ENCODE measurements around the gene FOXF1. TPM values are rescaled to one million over a fixed set of nuclear protein-coding genes. Genes with fewer than 3 reads are reported as not detected.

Gene FOXF1
- polyA plus RNA-seq, 3 donors: 0.03 to 0.06 TPM; not detected in 1

Other genes starting within 250 kb of the FOXF1 start
- 10 to 100 TPM; 26.2 to 31.9 (median 27.3) TPM for gene MTHFSD, start 44.7 kb downstream of the FOXF1 start, polyA plus RNA-seq (ENCODE audit: insufficient read length in 3 of 3)
- 10 to 100 TPM; 43.2 to 56.6 (median 46.3) TPM for gene FOXC2, start 56.3 kb downstream of the FOXF1 start, polyA plus RNA-seq (ENCODE audit: insufficient read length in 3 of 3)
- 10 to 100 TPM; 11.3 to 17.8 (median 16.1) TPM for gene FOXL1, start 68.0 kb downstream of the FOXF1 start, polyA plus RNA-seq (ENCODE audit: insufficient read length in 3 of 3)